Small intestine (tissue), 7 donors: Measurements from ENCODE around the gene NEK10. TPM values are rescaled to one million over a fixed set of nuclear protein-coding genes. Genes with fewer than 3 reads are reported as not detected.
A peak's percentile ranks its signal among the peaks of the same experiment; 100 is the strongest.

Source experiments
- DNase-seq, 2 donors: peaks; one replicate each; pipeline versions ENCODE4 v3.0.0 to v3.0.0-alpha.2; 2013
- FAIRE-seq: peaks from 2 replicates; lab custom pipeline; 2012; peaks lifted over from hg19 to GRCh38; lab: Jason Lieb, UNC
- H3K27ac ChIP-seq, 3 donors: one replicate each; pipeline ENCODE4 v1.5.1; 2013; ENCODE audit warnings: low read length in 2 of 3, mild to moderate bottlenecking in 2 of 3, control low read depth in 1 of 3, inconsistent platforms in 1 of 3, low read depth in 1 of 3, moderate library complexity in 1 of 3
- H3K27me3 ChIP-seq, 3 donors: one replicate each; pipeline ENCODE4 v1.6.1; 2013; ENCODE audit warnings: low read length in 3 of 3, inconsistent platforms in 1 of 3; ENCODE audit not compliant: control insufficient read depth in 3 of 3, insufficient read depth in 3 of 3
- H3K36me3 ChIP-seq, 3 donors: one replicate each; pipeline ENCODE4 v1.6.1; 2013; ENCODE audit warnings: low read length in 3 of 3, inconsistent platforms in 1 of 3, low read depth in 1 of 3, mild to moderate bottlenecking in 1 of 3, moderate library complexity in 1 of 3; ENCODE audit not compliant: control insufficient read depth in 3 of 3, insufficient read depth in 2 of 3
- H3K4me1 ChIP-seq, 3 donors: one replicate each; pipeline ENCODE4 v1.6.1; 2013; ENCODE audit warnings: low read length in 2 of 3, inconsistent platforms in 1 of 3, low read depth in 1 of 3, mild to moderate bottlenecking in 1 of 3, moderate library complexity in 1 of 3; ENCODE audit not compliant: control insufficient read depth in 3 of 3, insufficient read depth in 2 of 3
- H3K4me3 ChIP-seq, 3 donors: one replicate each; pipeline ENCODE4 v1.5.1; 2013; ENCODE audit warnings: low read length in 3 of 3, control low read depth in 1 of 3, inconsistent platforms in 1 of 3, low read depth in 1 of 3, mild to moderate bottlenecking in 1 of 3, moderate library complexity in 1 of 3
- H3K9me3 ChIP-seq, 2 donors: one replicate each; pipeline ENCODE4 v1.6.1; 2013; ENCODE audit warnings: low read depth in 1 of 2, low read length in 1 of 2; ENCODE audit not compliant: control insufficient read depth in 2 of 2, insufficient read depth in 1 of 2
- WGBS, 3 donors: extraction: QIAGEN DNeasy Blood & Tissue Kit; methylation state at CpG; one replicate each; pipeline ENCODE4 v1.1.7; 2013; 5-methylcytosine and 5-hydroxymethylcytosine counted together
- polyA plus RNA-seq, 4 donors: library from polyadenylated mRNA; stranded (reverse) in 3 of 4; unstranded in 1 of 4; fragments of 200-250 nt in 3 of 4; fragments of 120-200 nt in 1 of 4; gene quantifications; one replicate each; pipeline versions ENCODE4 v1.2.1 to v1.2.3, GENCODE V29; 2013
- donor health status: healthy with polysubstance abuse.
- donor health status: control.
- donor health status: control.
- donor health status: Bipolar disorder and iron deficiency.
- donor health status: healthy.

The NEK10 gene
- polyA plus RNA-seq, 4 donors = 0.30 to 3.6 (median 0.67) TPM

- FAIRE-seq = no peak
- Histone ChIP-seq H3K27ac (no peak overlapping the region), H3K36me3 (no peaks in the 10 kb centered on the region), H3K4me1 (no peaks in the 10 kb centered on the region), H3K9me3 (no peaks in the 10 kb centered on the region), H3K4me3 (no peak overlapping the region), H3K27me3 (no peaks in the 10 kb centered on the region)
- no peak for DNase-seq
- WGBS, 3 donors = 86 to 93% (median 89%) methylated on average over 3 of the region's 3 CpGs
These were observed 145.0 kb downstream of the NEK10 start for GRCh38 chr3:27224197-27224596.

DNA sequence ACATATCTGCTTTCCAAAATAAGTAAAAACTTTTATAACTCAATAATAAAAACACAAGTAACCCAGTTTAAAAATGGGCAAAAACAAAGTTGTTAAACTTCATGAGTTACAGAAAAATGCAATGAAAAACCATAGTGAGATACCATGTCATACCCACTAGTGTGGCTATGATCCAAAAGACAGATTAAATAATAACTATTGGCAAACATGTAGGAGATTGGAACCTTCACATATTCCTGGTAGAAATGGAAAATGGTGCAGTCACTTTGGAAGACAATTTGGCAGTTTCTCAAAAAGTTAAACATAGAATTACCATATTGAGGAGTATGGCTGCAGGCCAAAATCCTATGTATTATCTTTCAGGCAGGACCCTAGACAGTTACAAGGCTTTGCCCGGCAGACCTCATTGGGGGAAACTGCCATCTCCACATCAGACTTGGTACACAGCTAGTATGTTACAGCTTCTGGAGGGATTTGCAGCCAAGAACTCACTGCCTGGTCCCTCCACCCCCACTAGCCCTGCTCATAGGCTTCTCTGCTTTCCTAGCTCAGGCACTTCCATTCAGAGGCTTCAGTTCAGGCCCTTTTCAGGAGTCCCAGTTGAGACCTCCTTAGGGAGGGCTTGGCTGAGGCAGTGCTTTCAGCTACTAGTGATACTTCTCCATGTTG, 147.8 kb downstream of the NEK10 start:
- DNase-seq = no peak
- no peak overlapping the region for H3K27ac ChIP-seq
- no peaks in the 10 kb centered on the region for H3K36me3 ChIP-seq
- no peak overlapping the region for H3K4me3 ChIP-seq
- no peak for FAIRE-seq
- H3K4me1 ChIP-seq = no peaks in the 10 kb centered on the region
- H3K27me3 ChIP-seq = no peaks in the 10 kb centered on the region
- 22 to 63% (median 38%) methylated on average over 1 of the region's 1 CpG for WGBS, 3 donors
- H3K9me3 ChIP-seq = no peaks in the 10 kb centered on the region

GRCh38 chr3:27220166-27220565, 149.0 kb downstream of the NEK10 start:
- no peak for DNase-seq
- H3K36me3 ChIP-seq = no peaks in the 10 kb centered on the region
- H3K4me1 ChIP-seq = no peaks in the 10 kb centered on the region
- no peaks in the 10 kb centered on the region for H3K27me3 ChIP-seq
- H3K4me3 ChIP-seq = no peak overlapping the region
- FAIRE-seq = no peak
- no peaks in the 10 kb centered on the region for H3K9me3 ChIP-seq
- no peak overlapping the region for H3K27ac ChIP-seq

GRCh38 chr3:27219127-27219845, 149.9 kb downstream of the NEK10 start:
- DNase-seq (peak in 1 of 2 donors; percentile 58), FAIRE-seq (no peak)
- WGBS, 3 donors = 14 to 59% (median 41%) methylated on average over 1 of the region's 1 CpG
- Histone ChIP-seq H3K27me3 (no peaks in the 10 kb centered on the region), H3K4me3 (no peak overlapping the region), H3K27ac (no peak overlapping the region), H3K36me3 (no peaks in the 10 kb centered on the region), H3K4me1 (no peaks in the 10 kb centered on the region), H3K9me3 (no peaks in the 10 kb centered on the region)

GRCh38 chr3:27216955-27217552, 152.1 kb downstream of the NEK10 start:
- no peak overlapping the region for H3K27ac ChIP-seq
- H3K36me3 ChIP-seq = no peaks in the 10 kb centered on the region
- H3K4me1 ChIP-seq = no peaks in the 10 kb centered on the region
- H3K4me3 ChIP-seq = no peak overlapping the region
- 94 to 95% (median 95%) methylated on average over 5 of the region's 5 CpGs for WGBS, 3 donors
- no peaks in the 10 kb centered on the region for H3K9me3 ChIP-seq
- DNase-seq (no peak), FAIRE-seq (peak; percentile 44)
- H3K27me3 ChIP-seq = no peaks in the 10 kb centered on the region

GRCh38 chr3:27216295-27216855, 152.8 kb downstream of the NEK10 start:
- FAIRE-seq (no peak), DNase-seq (no peak)
- no peaks in the 10 kb centered on the region for H3K36me3 ChIP-seq
- H3K27me3 ChIP-seq = no peaks in the 10 kb centered on the region
- no peaks in the 10 kb centered on the region for H3K4me1 ChIP-seq
- H3K4me3 ChIP-seq = no peak overlapping the region
- no peaks in the 10 kb centered on the region for H3K9me3 ChIP-seq
- WGBS, 3 donors = 47 to 70% (median 48%) methylated on average over 2 of the region's 2 CpGs
- no peak overlapping the region for H3K27ac ChIP-seq

DNA sequence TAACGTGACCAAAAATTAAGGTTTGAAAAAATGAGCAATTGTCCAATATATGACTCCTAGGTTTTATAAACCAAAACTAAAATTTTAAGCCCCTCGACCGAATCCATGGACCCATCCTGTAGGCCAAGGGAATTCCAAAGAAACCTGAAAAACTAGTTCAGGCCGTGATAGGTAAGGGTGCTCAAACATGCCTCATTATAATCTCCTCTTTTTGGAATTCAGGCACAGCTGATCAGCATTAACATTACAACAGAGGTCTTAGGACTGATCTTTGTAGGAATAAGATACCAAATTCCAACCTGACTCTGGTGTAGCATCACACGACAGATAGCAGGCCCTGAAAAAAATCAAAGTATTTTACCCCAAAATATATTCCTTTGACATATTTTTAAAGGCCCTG, 155.7 kb downstream of the NEK10 start:
- 80 to 91% (median 82%) methylated on average over 5 of the region's 5 CpGs for WGBS, 3 donors
- Histone ChIP-seq H3K4me1 (no peaks in the 10 kb centered on the region), H3K27ac (no peak overlapping the region), H3K4me3 (no peak overlapping the region), H3K9me3 (no peaks in the 10 kb centered on the region), H3K36me3 (no peaks in the 10 kb centered on the region), H3K27me3 (no peaks in the 10 kb centered on the region)
- no peak for FAIRE-seq
- no peak for DNase-seq

- FAIRE-seq (no peak), DNase-seq (no peak)
- Histone ChIP-seq H3K27me3 (no peaks in the 10 kb centered on the region), H3K27ac (no peak overlapping the region), H3K4me3 (no peak overlapping the region), H3K4me1 (no peaks in the 10 kb centered on the region), H3K9me3 (no peaks in the 10 kb centered on the region), H3K36me3 (no peaks in the 10 kb centered on the region)
- WGBS, 3 donors = 59 to 61% (median 61%) methylated on average over 3 of the region's 3 CpGs
These were observed 159.4 kb downstream of the NEK10 start for GRCh38 chr3:27209617-27210264.
